ENCODE results near the gene APBA3. TPM values are rescaled to one million over a fixed set of nuclear protein-coding genes. Genes with fewer than 3 reads are reported as not detected.
A peak's percentile ranks its signal among the peaks of the same experiment; 100 is the strongest.

The APBA3 gene
- total RNA-seq, 2 donors from 2014 or later: 27.5 to 42.2 TPM

- no peak overlapping the region for H3K27ac ChIP-seq (ENCODE audit: low read depth, low read length)
- H3K4me3 Mint-ChIP-seq: peak overlapping the region; percentile 55
- no peak overlapping the region for H3K27ac Mint-ChIP-seq
- peaks cover 35% of the 10 kb centered on the region for H3K27me3 ChIP-seq (ENCODE audit: control insufficient read depth, insufficient read depth, low read length, poor library complexity, severe bottlenecking)
- WGBS, 2 experiments (ENCODE audit: insufficient coverage in 1 of 2, insufficient read length in 1 of 2): 6% methylated on average over 22 to 47 of the region's 47 CpGs
- peaks cover 21% of the 10 kb centered on the region for H3K9me3 Mint-ChIP-seq
- H3K4me1 ChIP-seq (ENCODE audit: control insufficient read depth, insufficient read depth, low read length): no peaks in the 10 kb centered on the region
- no peak for TF ChIP-seq CTCF (conservative IDR thresholded peaks at IDR 0.05)
- H3K27me3 Mint-ChIP-seq (ENCODE audit: insufficient read depth): peaks cover 59% of the 10 kb centered on the region
- H3K9ac ChIP-seq (ENCODE audit: extremely low read depth, low read length, poor library complexity, severe bottlenecking): no peak overlapping the region
- no peaks in the 10 kb centered on the region for H3K36me3 ChIP-seq (ENCODE audit: control insufficient read depth, insufficient read depth, low read length)
- peaks cover 20% of the 10 kb centered on the region for H3K9me3 ChIP-seq (ENCODE audit: control insufficient read depth, low read length)
- peak overlapping the region; percentile 65 for H3K4me3 ChIP-seq (ENCODE audit: low read length)
- DNase-seq: peak; percentile 59
- peaks cover 9% of the 10 kb centered on the region for H3K36me3 Mint-ChIP-seq (ENCODE audit: low read depth)
- no peaks in the 10 kb centered on the region for H3K4me1 Mint-ChIP-seq
Observed at GRCh38 chr19:3785451-3785937, 24.0 kb upstream of the APBA3 start.

DNA sequence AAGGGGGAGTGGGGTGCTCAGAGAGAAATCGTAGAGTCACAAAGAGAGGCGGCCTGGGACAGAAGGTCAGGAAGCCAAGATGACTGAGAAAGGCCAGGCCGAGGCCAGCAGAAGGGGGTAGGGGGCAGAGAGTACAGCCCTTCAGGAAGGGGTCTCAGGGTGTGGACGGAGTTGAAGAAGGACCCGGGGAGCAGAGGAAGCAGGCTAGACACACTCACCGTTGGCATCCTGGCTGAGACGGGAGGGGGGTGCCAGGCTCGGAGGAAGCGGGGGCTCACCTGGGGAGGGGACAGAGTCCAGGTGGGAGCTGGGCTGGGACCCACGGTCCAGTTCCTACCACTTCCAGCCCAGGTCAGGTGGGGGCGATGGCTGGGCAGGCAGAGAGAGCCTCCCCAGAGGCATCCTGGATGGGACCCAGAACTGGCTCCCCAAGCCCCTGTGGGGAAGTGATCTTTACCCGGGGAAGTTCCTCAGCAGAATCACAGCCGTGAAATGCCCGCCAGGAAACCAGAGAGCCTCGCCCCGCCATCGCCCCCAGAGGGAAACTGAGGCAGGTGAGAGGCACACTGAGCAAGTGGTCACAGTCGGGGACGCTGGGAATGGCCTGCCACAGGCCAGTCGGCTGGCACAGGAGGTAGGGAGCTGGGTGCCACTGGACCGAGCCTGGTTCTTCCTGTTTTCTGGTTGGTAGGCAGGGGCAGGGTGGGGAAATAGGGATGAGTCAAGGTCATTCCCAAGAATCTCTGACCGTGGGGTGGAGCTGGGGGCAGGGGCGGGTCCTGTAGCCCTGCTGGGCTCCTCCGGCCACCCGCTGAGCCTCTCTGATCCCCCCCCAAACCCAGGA, 23.3 kb upstream of the APBA3 start:
- H3K36me3 ChIP-seq (ENCODE audit: control insufficient read depth, insufficient read depth, low read length): no peaks in the 10 kb centered on the region
- H3K9ac ChIP-seq (ENCODE audit: extremely low read depth, low read length, poor library complexity, severe bottlenecking): no peak overlapping the region
- peak overlapping the region; percentile 55 for H3K4me3 Mint-ChIP-seq
- peaks cover 21% of the 10 kb centered on the region for H3K9me3 Mint-ChIP-seq
- H3K27ac ChIP-seq (ENCODE audit: low read depth, low read length): no peak overlapping the region
- peak; percentile 49 for DNase-seq
- peaks cover 9% of the 10 kb centered on the region for H3K36me3 Mint-ChIP-seq (ENCODE audit: low read depth)
- H3K27me3 ChIP-seq (ENCODE audit: control insufficient read depth, insufficient read depth, low read length, poor library complexity, severe bottlenecking): peaks cover 30% of the 10 kb centered on the region
- 45 to 54% methylated on average over 14 to 25 of the region's 25 CpGs for WGBS, 2 experiments (ENCODE audit: insufficient coverage in 1 of 2, insufficient read length in 1 of 2)
- H3K4me3 ChIP-seq (ENCODE audit: low read length): peak overlapping the region; percentile 65
- H3K27me3 Mint-ChIP-seq (ENCODE audit: insufficient read depth): peaks cover 53% of the 10 kb centered on the region
- TF ChIP-seq CTCF (conservative IDR thresholded peaks at IDR 0.05): no peak
- peaks cover 20% of the 10 kb centered on the region for H3K9me3 ChIP-seq (ENCODE audit: control insufficient read depth, low read length)
- no peaks in the 10 kb centered on the region for H3K4me1 ChIP-seq (ENCODE audit: control insufficient read depth, insufficient read depth, low read length)
- no peak overlapping the region for H3K27ac Mint-ChIP-seq
- no peaks in the 10 kb centered on the region for H3K4me1 Mint-ChIP-seq

- DNase-seq: peak; percentile 86
- Histone ChIP-seq H3K27ac (ENCODE audit: low read depth, low read length) (no peak overlapping the region), H3K9me3 (ENCODE audit: control insufficient read depth, low read length) (peaks cover 20% of the 10 kb centered on the region), H3K27me3 (ENCODE audit: control insufficient read depth, insufficient read depth, low read length, poor library complexity, severe bottlenecking) (peaks cover 30% of the 10 kb centered on the region), H3K36me3 (ENCODE audit: control insufficient read depth, insufficient read depth, low read length) (no peaks in the 10 kb centered on the region), H3K4me3 (ENCODE audit: low read length) (no peak overlapping the region), H3K4me1 (ENCODE audit: control insufficient read depth, insufficient read depth, low read length) (no peaks in the 10 kb centered on the region), H3K9ac (ENCODE audit: extremely low read depth, low read length, poor library complexity, severe bottlenecking) (no peak overlapping the region)
- peaks cover 21% of the 10 kb centered on the region for H3K9me3 Mint-ChIP-seq
- peak; percentile 70 for TF ChIP-seq CTCF (conservative IDR thresholded peaks at IDR 0.05)
- peak overlapping the region; percentile 55 for H3K4me3 Mint-ChIP-seq
- no peak overlapping the region for H3K27ac Mint-ChIP-seq
- H3K4me1 Mint-ChIP-seq: no peaks in the 10 kb centered on the region
- peaks cover 51% of the 10 kb centered on the region for H3K27me3 Mint-ChIP-seq (ENCODE audit: insufficient read depth)
- H3K36me3 Mint-ChIP-seq (ENCODE audit: low read depth): peaks cover 9% of the 10 kb centered on the region
- 61 to 76% methylated on average over 26 to 49 of the region's 49 CpGs for WGBS, 2 experiments (ENCODE audit: insufficient coverage in 1 of 2, insufficient read length in 1 of 2)
Observed at GRCh38 chr19:3783660-3784584, 22.4 kb upstream of the APBA3 start.
